GM06990 (cell line): Measurements from ENCODE around the gene GRID1.
A peak's percentile ranks its signal among the peaks of the same experiment; 100 is the strongest.

ENCODE experiments used
- DNase-seq: peaks from one replicate; pipeline ENCODE4 v3.0.0-alpha.2; 2011; ENCODE audit not compliant: insufficient read length; ENCODE audit errors: extremely low read depth
- H3K27me3 ChIP-seq: replicated peaks from 2 replicates; pipeline ENCODE4 v1.6.0; 2011; ENCODE audit warnings: low read length; ENCODE audit not compliant: control insufficient read depth, insufficient read depth
- H3K36me3 ChIP-seq: 2 replicates; pipeline ENCODE4 v1.5.1; 2011; ENCODE audit warnings: low read length; ENCODE audit not compliant: control insufficient read depth, insufficient read depth
- H3K4me3 ChIP-seq: replicated peaks from 2 replicates; pipeline ENCODE4 v1.5.1; 2011; ENCODE audit warnings: low read depth, mild to moderate bottlenecking, control low read depth, low read length
- TF ChIP-seq, protein P1 (sequence below): IDR thresholded peaks from 2 replicates; pipeline ENCODE4 v1.5.1; 2011; ENCODE audit warnings: low read length, control low read depth, mild to moderate bottlenecking, inconsistent platforms; ENCODE audit not compliant: insufficient read depth, poor library complexity, severe bottlenecking

The GRID1 gene

DNA sequence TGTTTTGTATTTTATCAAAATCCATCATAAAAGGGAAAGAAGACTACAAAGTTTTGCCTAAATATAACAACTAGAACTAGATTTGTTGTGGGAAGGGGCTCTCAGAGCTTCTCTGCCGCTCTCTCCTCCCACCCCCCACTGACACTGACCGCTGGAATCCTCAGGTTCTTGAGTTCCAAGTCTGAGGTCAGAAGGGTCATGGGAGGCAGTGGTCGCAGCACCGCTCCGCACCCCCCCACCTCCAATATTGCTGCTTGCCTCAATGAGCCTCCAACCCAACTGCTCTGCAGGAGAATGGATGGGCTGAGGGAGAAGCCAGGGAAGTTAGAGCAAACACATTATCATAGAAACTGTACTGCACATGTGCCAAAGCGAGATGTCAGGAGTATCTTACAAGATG, 359.4 kb downstream of the GRID1 start:
- no peak for DNase-seq
- H3K4me3 ChIP-seq: no peak overlapping the region
- TF ChIP-seq, protein P1, sequence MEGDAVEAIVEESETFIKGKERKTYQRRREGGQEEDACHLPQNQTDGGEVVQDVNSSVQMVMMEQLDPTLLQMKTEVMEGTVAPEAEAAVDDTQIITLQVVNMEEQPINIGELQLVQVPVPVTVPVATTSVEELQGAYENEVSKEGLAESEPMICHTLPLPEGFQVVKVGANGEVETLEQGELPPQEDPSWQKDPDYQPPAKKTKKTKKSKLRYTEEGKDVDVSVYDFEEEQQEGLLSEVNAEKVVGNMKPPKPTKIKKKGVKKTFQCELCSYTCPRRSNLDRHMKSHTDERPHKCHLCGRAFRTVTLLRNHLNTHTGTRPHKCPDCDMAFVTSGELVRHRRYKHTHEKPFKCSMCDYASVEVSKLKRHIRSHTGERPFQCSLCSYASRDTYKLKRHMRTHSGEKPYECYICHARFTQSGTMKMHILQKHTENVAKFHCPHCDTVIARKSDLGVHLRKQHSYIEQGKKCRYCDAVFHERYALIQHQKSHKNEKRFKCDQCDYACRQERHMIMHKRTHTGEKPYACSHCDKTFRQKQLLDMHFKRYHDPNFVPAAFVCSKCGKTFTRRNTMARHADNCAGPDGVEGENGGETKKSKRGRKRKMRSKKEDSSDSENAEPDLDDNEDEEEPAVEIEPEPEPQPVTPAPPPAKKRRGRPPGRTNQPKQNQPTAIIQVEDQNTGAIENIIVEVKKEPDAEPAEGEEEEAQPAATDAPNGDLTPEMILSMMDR: no peak
- no peaks in the 10 kb centered on the region for H3K27me3 ChIP-seq
- no peaks in the 10 kb centered on the region for H3K36me3 ChIP-seq

DNA sequence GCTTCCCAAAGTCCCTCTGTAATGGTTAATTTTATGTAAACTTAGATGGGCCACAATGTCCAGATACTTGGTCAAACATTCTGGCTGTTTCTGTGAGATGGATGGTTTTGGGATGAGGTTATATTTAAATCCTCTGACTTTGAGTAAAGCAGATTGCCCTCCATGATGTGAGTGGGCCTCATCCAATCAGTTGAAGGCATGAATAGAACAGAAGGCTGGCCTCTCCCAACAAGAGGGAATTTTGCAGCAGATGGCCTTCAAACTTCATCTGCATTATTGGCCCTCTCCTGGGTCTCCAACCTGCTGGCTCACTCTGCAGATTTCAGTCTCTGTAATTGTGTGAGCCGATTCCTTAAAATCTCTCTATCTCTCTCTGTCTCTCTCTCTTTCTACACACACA, 362.3 kb downstream of the GRID1 start:
- DNase-seq: no peak
- Histone ChIP-seq H3K36me3 (no peaks in the 10 kb centered on the region), H3K27me3 (peaks cover 1% of the 10 kb centered on the region; the same call in 1 of the 2 replicates), H3K4me3 (no peak overlapping the region)
- TF ChIP-seq, protein P1: no peak

DNA sequence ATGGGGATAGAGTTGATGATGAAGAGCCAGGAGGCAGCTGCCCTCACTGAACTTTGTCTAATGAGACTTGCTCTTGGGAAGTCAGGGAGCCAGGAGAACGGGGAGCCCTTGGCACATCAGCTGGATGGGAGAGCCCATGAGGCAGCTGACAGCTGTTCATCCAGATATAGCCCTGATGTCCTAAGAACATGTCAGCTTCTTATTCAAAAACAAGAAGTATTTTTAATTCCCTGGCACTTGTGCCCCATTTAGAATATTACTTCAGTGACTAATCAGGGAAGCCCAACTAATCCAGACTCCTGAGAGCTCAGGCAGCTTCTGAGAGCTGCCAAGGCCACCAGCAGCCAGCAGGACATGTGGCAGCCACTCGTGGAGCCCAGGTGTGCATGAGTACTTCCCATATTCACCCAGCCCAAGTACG, 363.4 kb downstream of the GRID1 start:
- peaks cover 1% of the 10 kb centered on the region; the same call in 1 of the 2 replicates for H3K27me3 ChIP-seq
- TF ChIP-seq, protein P1: no peak

DNA sequence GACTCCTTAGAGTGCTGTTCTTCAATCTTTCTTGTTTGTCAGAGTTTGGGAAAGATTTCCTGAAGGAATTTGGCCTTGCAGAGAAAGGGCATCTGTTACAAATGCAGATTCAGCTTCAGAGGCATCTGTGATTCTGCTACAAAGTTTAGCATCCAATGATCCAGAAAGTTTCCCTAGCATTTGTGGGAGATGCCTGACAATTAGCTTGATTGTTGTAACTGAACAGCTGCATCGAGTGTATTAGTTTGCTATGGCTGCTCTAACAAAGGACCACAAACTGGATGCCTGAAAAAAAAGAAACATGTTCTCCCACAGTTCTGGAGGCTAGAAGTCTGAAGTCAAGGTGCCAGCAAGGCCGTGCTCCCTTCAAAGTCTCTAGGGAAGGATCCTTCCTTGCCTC, 365.1 kb downstream of the GRID1 start:
- H3K4me3 ChIP-seq: no peak overlapping the region
- no peak for DNase-seq
- H3K36me3 ChIP-seq: no peaks in the 10 kb centered on the region
- TF ChIP-seq, protein P1: no peak
- peaks cover 1% of the 10 kb centered on the region; the same call in 1 of the 2 replicates for H3K27me3 ChIP-seq

More for the DNA sequence above, 363.4 kb downstream of the GRID1 start:
- no peak for DNase-seq
- H3K4me3 ChIP-seq: no peak overlapping the region
- no peaks in the 10 kb centered on the region for H3K36me3 ChIP-seq

DNA sequence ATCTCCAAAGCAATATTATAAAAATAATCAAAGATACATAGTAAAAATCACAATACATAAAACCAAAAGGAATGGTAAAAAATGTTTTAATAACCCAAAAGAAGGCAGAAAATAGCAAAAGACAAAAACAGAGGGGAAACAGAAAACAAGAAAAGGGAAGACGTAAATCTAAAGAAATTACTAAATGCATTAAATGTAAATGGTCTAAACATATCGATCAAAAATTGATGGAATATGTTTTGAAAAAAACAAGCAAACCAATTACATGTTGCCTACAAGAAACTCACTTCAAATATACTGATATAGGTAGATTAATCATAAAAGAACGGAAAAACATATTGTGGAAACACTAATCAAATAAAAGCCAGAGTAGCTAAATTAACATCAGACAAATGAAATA, 369.1 kb downstream of the GRID1 start:
- TF ChIP-seq, protein P1: no peak
- no peak for DNase-seq
- H3K4me3 ChIP-seq: no peak overlapping the region
- peaks cover 1% of the 10 kb centered on the region; the same call in 1 of the 2 replicates for H3K27me3 ChIP-seq
- H3K36me3 ChIP-seq: no peaks in the 10 kb centered on the region

DNA sequence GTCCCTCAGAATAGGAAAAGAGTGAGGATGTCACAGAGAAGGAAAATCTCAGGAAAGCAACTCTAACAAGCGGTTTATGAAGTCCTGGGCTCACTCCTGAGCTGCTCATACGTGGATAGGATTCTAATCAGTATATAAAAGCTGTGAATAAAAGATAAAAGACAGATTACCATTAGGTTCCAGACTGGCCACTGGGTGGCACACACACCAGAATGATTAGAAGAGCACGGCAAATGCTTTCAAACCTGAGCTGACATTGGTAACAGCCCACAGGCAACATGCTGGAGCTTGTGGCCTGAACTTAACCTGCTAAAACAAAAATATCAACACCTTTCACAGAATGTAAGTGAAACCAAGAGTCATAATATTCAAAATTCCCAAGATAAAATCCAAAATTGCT, 370.8 kb downstream of the GRID1 start:
- no peak overlapping the region for H3K4me3 ChIP-seq
- no peak for DNase-seq
- TF ChIP-seq, protein P1: peak; percentile 53
- no peaks in the 10 kb centered on the region for H3K36me3 ChIP-seq
- no peaks in the 10 kb centered on the region for H3K27me3 ChIP-seq
